CD4-positive, alpha-beta T cell treated with Interferon alpha-2 for 1 hour (primary cell): ENCODE data around the gene ZNF438.
A peak's percentile ranks its signal among the peaks of the same experiment; 100 is the strongest.
"Not testable (repeated sequence)": the region's sequence is repeated elsewhere in the genome, so short reads cannot be mapped to it uniquely, and the experiment has no call there.

ENCODE experiments used
- DNase-seq, 2 donors: peaks; one replicate each; pipeline ENCODE4 v3.0.0-alpha.2; 2020 to 2022

The ZNF438 gene

DNA sequence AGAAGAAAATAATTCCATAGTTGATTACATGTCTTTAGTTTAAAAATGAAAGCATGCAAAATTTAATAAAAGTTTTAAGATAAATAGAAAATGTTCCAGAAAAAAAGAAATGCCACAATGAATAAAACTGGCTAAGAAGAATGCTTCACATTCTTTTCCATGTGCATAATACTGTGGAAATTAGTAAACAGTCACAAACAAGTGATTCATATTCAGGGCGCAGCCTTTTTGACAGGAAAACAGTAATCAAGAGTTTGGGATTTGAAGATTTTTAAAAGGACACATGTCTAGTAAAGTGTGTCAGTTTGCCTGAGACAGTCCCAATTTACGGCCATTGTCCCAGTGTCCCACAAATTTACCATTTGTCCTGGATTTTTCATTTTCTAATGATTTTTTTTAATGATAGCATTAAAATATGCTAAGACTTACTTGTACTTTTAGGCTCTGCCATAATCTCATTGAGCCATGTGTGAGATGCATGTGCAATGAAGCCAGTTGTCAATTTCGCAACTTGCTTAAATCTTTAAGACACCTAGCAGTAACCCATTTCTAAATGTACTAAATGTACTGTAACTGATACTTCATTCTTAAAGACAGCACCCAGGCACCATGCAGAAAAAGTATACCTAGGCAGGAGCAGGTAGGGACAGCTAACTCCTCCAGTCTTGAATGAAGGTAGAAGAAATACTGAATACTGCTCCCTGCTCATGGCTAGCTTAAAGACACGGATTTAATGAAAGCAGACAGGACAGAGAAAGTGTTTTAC lies 46.9 kb downstream of the ZNF438 start:
- DNase-seq = no peak

DNA sequence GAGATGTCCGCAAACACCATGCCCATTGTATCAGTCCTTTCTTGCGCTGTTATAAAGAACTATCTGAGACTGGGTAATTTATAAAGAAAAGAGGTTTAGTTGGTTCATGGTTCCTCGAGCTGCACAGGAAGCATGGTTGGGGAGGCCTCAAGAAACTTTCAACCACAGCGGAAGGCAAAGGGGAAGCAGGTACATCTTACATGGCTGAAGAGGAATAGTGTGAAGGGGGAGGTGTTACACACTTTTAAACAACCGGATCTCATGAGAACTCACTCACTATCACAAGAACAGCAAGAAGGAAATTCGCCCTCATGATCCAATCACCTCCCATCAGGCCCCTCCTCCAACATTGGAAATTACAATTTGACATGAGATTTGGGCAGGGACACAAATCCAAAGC lies 48.5 kb downstream of the ZNF438 start:
- peak in 1 of 2 donors; percentile 12 for DNase-seq

DNA sequence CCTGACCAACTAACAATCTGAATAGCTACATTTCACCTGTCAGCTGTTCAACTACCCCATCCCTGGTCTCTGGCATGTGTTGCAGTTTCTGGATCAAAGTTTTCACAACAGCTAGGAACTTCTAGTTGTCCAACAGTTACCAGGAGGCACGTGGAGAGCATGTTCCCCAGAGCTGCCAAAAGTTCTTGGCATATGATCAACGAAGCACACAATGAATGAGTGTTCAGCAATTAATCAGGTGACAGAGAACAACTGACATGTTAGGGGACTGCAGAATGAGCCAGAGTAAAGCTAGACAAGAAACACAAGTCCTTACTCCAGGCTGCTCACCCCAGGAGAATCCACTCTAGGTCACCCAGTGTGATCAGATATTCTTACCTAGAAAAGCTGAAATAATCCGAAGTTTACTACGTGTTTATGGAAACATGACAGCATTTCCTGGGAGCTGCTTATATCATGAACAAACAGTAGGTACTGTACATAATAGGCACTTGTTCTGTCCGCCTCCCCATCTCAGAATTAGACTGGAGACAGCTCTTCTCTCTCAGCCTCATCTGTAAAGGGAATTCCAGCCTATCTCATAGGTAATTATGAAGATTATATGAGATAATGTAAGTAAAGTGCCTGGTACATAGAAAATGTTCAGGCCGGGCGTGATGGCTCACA lies 50.6 kb downstream of the ZNF438 start:
- no peak for DNase-seq

DNA sequence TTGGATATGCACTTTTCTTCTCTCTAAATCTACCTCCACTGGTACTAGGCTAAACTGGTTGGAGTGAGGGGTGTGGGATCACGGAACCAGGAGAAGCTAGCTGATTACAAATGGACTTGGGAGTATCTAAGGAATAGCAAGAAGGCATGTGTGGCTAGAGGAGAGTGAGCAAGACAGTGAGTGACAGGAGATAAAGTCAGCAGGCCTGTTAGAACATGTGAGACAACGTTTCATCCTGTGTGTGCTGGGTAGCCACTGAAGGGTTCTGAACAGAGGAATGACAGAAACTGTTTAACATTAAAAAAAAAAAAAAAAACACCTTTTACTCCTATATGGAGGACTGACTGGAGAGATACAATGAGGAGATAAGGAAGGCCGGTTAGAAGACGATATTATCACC lies 51.7 kb downstream of the ZNF438 start:
- no peak for DNase-seq

DNA sequence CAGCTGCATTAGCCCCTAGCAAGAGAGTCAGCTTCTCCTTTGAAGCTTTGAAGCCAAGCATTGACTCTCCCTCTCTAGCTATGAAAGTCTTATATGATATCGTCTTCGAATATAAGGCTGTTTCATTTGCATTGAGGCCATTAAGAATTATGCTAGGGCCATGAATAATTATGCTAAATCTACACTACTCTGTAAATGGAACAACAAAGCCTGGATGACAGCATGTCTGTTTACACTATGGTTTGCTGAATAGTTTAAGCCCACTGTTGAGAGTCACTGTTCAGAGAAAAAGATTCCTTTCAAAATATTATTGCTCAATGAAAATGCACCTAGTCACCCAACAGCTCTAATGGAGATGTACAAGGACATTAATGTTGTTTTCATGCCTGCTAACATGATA lies 52.8 kb downstream of the ZNF438 start:
- DNase-seq = no peak

DNA sequence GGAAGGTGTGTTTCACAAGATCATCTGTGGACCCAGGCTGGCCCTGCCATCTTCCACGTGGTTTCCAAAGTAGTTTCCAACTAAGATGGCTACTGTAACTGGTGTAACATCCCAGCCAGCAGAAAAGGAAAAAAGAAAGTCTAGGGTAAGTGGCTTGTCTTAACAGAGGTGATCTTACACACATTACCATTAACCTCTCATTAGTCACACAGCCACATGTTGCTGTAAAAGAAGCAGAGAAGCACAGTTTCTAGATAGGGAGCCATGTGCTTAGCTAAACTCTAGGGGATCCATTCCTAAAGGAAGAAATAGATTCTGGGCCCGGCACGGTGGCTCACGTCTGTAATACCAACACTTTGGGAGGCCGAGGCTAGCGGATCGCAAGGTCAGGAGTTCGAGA lies 54.3 kb downstream of the ZNF438 start:
- no peak for DNase-seq

DNA sequence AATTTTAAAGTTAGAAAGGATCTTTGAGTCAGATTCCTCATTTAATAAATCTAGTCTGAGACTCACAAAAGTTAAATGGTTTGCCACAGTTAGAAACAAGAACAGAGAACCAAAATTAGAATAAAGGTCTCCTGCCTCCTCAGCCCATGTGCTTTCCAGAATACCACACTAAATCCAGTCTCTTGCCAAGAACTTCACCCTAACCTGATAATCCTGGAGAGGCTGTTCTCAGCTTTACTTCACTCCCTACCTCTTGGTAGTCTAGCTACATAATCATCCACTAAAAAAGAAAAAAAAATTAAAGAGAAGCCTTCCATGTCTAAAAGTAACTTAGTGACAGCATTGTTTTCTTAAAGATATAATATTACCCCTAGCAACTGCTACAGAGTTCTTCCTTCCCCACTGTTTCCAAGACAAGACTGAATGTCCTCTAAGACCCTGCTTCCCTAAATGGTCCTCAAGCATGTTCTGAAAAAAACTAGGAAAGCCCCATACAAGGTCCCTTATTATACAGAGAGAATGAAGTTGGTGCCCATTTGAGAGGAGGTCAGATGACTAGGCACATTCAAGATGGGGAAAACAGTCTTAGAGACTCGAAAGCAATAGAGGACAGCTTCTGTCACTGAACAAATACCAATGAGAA lies 56.8 kb downstream of the ZNF438 start:
- DNase-seq = no peak

DNA sequence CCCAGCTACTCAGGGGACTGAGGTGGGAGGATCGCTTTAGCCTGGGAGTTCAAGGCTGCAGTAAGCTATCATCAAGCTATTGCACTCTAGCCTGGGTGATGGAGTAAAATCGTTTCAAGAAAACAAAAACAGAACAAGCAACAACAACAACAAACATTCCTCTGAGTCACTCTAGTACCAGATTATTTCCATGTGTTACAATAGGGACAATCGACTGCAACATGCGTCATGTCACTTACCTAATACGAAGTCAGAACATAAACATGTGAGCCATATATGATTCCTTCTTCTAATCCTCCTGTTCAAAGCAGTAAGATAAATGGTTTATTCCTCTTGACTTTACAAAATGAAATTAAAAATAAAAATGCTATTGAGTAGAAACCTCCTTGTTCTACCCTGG lies 57.3 kb downstream of the ZNF438 start:
- no peak for DNase-seq

DNA sequence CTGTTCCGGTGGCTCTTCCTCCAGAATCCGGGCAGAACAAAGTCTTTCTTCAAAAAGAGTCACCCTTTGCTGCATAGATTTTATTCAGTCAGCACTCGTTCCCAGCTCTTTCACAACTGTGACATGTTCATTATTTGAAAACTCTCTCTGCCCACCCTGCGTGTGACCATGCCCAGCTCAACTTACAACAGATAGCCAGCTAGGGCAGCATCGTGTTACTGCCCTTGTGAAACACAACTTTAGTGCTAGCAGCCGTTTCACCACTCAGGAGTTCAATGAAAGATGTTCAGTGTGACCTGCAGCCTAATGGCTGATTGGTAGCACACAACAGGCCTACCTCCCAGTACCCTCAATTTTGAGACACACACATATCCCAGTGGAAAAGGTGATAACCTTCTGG lies 57.9 kb downstream of the ZNF438 start:
- DNase-seq = no peak

DNA sequence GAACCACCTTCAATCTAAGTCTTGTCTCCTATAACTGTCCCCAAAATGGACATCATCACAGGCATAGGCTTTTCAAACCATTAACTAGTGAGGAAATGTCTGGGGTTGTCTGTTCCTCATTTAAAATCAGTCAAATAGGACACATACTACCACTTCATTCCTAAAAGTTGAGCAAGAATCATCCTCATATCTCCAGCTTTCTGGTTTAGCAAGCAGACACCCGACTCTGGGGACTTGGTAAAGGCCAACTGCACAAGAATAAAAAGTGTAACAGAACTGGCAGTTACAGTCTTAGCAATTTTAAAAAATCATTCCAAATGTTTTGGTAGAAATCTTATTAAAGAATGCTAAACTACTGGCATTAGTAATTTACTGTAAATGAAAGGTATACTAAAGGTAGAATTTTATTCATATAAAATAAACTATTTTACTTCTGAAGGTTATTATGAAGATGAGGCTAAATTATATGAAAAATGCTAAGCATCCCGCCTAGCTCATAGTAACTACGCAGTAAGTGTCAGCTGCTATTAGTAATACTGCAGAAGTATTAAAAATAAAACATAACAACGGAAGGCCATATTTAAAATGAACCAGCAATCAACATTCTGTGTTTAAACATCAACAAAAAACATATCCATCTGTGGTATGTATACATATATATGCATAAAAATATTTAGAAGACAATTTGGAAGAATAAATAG lies 60.8 kb downstream of the ZNF438 start:
- DNase-seq = no peak

DNA sequence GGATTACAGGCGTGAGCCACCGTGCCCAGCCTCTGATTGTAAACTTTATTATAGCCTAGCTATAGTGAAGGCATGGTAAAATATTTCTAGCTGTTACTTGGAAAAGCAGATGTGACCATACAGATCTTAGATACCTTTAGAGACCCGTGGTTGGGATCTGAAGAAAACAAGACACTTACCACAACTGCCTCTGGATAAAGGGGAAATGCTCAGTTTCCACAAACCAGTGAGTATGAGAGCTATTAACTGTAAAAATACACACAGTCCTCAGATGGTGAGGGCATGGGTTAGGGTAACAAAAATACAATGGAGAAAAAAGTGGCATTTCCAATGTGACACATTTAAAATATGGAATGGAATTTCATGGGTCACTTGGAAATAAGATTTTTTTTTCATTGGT lies 63.0 kb downstream of the ZNF438 start:
- no peak for DNase-seq

DNA sequence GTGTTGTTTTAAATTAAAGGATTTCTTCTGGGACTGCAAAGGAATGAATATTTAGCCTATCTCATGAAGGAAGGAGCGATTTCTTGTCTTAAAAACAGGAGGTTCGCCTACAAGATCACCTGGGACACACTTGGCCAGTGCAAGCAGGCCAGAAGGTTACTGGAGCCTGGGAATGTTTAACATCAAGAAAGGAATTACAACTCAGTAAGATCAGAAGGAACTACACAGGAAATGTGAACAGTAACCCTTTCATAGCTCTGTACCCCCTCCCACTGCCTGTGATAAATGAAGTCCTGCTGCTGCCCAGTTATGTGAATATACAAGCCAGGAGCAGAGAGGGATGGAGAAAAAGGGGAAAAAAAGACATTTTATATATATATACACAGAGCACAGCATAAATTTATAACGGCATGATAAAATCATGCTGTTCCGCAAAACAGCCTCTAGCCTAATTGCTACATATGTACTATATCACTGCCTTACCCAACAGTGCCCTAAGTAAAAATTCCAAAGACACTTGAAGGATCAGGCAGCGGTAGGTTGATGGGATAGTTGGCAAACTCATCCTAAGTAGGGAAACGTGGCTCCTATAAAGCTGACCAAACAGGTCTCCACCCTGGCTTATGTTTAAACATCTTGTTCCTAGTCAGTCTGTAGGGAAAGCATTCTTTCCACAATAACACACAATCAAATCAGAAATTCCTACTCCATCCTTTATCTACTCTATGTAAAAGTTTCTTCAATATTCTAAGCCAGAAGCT lies 63.8 kb downstream of the ZNF438 start:
- DNase-seq = no peak

DNA sequence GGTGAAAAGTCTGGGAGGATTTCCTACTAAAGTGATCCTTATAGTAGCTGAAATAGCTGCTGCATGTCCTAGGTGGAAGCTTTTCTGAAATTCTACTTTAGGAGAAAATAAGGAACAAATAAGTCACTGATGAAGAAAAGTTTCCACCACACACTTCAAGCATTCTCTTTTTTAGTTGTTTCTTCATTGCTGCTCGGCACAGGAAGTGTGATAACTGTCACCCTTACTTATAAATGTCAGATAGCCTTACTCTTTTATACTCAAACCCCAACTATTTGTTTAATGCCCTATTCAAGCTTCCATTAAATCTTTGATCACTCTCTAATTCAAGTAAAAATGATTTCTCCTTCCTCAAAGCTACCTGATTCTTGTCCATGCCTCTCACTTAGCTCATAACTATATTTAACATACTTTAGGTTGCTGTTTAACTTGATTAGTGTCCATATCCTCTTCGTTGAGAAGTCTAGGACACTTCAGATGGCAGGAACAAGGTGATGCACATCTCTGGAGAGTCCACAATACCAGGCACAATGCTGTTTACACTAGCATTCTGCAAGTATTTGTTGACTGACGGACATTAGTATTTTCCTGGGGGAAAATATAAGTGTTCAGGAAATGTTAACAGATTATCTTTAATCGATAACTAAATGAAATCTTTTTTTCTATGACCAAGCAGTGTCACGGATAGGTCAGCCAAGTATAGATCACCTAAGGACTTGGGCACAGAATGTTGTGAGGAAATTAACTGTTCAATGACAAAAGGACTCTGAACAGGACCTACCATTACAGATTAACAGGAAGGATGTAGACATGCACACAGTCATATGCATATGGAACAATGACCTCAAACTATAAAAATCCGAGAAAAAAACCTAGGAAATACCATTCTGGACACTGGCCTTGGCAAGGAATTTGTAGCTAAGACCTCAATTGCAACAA lies 67.4 kb downstream of the ZNF438 start:
- DNase-seq = no peak

DNA sequence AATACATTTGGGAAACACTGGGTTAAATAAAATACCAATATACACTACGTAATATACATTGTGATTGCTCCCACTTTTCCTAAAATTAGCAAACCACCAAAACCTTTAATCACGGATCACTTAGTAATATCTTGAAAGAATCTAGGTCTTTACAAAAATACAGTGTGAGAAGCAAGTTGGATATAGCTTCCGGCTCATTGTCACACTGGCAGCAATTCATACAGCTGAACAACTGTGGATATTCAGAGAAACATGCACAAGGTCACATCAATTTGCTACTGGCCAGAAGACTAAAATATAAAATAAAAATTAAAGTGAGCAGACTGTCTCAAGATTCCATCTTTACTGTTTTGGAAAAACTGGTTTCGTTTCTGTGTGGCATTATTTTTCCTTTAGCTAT lies 69.1 kb downstream of the ZNF438 start:
- DNase-seq = no peak

DNA sequence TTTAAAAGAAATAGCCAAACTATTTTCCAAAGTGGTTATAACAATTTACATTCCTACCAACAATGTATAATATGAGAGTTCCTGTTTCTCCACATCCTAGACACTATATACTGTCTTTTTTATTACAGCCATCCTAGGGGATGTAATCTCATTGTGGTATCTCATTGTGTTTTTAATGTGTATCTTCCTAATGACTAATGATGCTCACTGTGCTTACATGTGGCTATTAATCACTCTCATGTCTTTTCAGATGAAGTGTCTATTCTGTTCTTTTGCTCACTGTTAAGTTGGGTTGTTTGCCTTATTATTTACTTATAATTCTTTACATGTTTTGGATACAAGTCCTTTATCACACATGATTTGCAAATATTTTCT lies 71.8 kb downstream of the ZNF438 start:
- no peak for DNase-seq

DNA sequence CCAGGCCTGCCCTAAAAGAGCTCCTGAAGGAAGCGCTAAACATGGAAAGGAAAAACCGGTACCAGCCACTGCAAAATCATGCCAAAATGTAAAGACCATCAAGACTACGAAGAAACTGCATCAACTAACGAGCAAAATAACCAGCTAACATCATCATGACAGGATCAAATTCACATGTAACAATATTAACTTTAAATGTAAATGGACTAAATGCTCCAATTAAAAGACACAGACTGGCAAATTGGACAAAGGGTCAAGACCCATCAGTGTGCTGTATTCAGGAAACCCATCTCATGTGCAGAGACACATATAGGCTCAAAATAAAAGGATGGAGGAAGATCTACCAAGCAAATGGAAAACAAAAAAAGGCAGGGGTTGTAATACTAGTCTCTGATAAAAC lies 82.4 kb downstream of the ZNF438 start:
- DNase-seq = not testable (repeated sequence)

DNA sequence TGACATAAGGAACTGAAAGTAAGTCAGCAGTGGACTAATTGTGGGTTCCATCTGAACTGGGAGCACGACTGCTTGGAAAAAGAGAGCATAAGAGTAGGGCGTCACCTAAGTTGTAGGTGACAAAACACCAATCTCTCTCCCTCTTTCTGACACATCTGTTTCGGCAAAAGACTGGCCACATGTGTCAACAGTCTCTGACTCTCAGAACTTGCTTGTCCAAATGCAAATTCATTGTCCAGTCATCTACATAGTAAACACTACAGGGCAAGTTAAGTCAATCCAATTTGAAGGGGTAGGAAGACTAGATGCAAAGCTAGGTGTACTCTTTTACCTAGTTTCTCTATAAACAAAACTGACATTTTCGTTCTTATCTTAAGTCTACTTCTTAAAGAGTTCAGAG lies 87.7 kb downstream of the ZNF438 start:
- DNase-seq = no peak

DNA sequence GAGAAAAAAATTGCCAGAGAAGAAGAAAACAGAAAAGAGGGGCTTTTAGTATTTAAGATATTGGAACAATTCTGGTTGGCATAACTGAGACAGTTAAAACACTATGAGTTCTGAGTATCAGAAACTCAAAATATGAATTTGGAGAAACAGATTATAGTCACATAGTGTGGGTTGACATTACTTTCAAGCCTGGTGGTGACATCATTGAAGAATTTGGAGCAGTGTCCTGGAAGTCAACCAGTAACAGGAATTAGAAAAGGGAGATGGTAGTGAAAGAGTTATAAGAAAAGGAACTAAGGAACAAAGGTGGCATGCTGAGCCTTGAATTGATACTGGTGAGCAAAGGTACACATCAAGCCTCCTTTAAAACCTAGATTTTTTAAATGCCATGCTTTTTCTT lies 88.2 kb downstream of the ZNF438 start:
- DNase-seq = no peak

DNA sequence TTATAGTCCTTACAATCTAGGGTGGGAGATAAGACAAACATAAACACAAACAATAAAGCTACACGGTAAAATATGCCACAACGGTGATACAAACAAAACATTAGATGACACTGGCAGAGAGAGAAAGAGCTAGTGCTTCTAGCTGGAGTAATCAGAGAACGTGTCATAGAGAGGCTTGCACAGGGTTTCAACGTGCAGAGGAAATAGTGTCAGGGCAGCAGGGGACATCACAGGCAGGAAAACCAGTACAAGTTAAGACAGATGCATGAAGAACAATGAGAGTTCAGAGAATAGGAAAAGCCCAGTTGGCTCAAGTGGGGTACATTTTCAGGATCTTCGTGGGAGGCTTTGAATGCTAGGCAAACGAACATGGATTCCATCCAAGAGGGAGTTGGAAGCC lies 91.4 kb downstream of the ZNF438 start:
- DNase-seq = no peak

DNA sequence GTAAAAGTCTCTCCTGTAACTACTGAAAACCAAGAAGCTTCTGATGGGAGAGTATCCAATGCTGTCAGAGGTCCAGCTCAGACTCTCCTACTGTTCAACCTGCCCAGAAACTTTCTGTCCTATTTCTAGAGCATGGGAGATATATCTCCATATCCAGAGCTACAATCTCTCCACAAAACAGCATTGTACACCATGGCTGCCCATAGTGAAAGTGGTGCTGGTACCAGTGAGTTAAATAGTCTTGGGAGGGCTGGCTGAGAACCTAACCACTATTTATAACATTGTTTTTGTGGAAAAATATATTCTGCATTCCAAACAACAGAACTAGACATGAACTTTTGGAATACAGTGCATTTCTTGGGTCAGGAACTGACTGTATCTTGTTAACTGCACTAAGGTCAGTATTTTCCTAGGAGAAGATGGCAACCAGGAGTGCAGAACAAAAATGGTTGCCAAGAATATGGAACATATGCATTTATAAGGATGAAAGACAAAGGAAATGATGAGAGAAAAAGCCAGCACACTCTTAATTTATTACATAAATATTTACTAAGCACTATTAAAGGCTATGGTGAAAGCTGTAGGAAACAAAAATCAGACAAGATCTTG lies 91.9 kb downstream of the ZNF438 start:
- no peak for DNase-seq

DNA sequence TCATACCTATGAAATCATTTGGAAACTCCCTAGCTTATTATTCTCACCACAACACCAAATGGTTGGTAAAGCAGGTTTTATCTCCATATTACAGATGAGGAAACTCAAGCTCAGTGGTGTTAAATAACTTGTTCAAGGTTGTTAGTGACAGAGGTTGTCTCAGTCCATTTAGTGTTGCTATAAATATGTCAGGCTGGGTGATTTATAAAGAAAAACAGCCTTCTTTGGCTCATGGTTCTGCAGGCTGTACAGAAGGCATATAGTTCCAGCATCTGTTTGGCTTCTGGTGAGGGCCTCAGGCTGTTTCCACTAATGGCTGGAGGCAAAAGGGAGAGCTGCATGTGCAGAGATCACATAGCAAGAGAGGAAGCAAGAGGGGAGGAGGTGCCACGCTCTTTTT lies 96.6 kb downstream of the ZNF438 start:
- no peak for DNase-seq
